Activated CD8-positive, alpha-beta memory T cell treated with anti-CD3 and anti-CD28 coated beads for 1 hour (primary cell): ENCODE measurements around the gene TPM3.
"Not testable (repeated sequence)": the region's sequence is repeated elsewhere in the genome, so short reads cannot be mapped to it uniquely, and the experiment has no call there.

Experiments
- DNase-seq, 2 donors: peaks; one replicate each; pipeline ENCODE4 v3.0.0-alpha.2; 2020; ENCODE audit warnings: low read depth in 1 of 2; ENCODE audit errors: extremely low read depth in 1 of 2

Gene TPM3

DNA sequence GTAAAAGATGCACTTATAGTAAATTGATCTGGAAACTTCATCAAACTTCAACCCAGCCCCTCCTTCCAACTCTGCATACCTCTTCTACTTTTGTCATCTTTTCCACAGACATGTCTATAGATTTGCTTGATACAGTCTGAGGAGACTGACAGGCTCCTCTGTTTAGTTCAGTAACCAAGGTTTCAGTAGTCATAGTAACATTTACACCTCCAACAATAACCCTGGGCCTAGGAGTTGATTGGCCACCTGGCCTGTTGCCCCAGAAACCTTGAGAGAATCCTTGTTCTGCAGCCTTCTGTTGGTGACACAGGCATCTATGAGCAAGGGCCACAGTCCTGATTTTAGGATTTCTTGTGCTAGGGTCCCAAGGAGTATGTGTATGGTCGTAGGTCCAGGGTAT, 14.3 kb upstream of the TPM3 start, which contains the start of gene CFAP141:
Gene CFAP141, minus strand, starts transcription at position 138 of the 400 bp plus-strand sequence. Its CDS starts 26 bp downstream, at position 112.
- DNase-seq, result no peak

DNA sequence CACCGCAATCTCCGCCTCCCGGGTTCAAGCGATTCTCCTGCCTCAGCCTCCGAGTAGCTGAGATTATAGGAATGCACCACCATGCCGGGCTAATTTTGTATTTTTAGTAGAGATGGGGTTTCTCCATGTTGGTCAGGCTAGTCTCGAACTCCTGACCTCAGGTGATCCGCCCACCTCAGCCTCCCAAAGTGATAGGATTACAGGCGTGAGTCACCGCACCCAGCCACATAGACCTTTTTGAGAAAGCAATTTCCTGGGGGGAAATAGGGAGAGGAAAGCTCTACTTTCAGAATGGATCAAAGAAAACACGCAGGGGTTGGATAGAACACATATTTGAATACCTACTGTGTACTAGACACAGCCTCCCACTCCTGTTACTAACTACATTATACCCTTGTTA, 13.9 kb upstream of the TPM3 start:
- not testable (repeated sequence) for DNase-seq

DNA sequence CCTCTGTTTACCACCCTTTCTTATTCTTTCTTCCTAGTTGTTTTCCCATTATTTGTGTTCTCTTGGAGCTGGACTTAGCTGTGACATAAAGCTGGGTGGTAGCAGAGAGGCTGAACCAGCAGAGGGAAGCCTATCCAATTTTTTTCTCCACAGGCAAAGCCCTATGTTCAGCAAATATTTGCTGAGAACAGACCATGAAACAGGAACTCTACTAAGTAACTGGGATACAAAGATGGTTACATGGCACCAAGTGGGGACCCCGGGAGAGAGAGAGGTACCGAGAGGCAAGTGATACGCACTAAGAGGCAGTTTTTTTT, 7.6 kb upstream of the TPM3 start:
- DNase-seq, result no peak

DNA sequence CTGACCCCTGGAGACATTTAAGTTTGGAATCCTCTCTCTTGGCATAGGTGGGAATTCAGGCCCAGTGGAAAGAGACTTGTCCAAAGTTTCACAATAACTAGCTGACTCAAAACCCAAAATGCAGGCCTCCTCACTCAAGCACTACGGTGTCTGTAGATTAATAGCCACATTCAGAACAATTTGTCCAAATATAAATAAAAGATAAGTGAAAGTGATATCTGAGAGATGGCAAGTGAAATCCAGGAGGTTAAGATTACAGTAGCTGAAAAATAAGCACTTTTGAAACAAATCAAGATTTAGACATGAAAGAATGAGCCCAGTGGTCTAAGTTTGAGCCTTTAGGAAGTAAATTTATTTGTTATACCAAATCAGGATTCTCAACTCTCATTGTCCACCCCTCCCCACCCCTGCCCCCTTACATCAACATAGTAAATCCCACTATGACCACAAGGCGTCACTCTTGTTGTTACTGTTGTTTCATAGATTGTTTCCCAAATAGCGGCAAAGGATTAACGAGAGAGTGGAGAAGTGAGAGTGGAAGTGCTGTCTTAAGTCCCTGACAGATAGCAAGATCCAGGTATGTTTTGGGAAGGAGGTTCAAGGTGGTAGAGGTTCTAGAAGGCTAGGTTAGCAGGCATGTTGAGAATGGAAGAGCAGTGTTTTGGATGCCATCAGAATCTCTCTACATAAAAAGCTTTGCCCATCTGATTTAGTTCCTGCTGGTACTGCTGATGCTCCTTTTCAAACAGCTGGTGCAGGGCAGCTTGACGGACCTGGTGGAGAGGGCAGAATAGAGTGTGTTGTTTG, 7.1 kb upstream of the TPM3 start:
- DNase-seq, result peak; percentile 5 to 25

DNA sequence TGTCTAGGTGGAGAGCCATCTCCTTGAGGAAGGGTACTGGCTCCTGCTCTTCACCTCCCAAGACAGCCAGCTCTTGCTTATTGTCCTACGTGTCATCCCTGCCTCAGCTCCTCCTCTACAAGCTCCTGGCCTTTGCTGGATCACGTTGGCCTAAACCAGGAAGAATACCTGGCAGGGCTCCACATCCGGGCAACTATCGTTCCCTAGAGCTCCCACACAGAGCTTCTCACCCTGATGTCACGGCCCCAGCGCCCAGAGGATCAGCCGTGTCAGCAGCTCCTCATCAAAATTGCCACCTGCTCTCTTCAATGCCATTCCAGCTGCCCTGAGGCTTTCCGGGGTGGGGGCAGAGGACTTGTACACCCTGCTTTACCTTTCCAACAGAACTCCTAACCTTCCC, 1.9 kb upstream of the TPM3 start:
- DNase-seq, result no peak

DNA sequence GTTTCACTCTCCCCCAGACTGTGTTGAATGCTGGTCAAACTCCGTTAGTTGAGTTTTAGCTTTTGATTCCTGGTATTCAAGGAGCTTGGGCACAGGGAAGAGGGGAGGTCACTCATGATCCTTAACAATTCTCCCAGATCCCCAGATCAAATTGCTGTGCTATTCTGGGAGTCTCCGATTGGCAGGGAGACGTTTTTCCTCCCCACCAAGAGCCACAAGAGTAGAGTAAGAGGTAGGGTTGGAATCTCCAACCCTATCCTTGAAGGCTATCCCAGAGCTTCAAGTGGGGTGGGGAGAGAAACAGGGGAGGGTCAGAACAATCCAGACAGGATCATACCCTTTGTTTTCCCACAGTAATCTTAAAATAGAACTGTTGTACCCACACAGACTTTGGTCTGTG, 576 bp upstream of the TPM3 start:
- DNase-seq, result no peak

DNA sequence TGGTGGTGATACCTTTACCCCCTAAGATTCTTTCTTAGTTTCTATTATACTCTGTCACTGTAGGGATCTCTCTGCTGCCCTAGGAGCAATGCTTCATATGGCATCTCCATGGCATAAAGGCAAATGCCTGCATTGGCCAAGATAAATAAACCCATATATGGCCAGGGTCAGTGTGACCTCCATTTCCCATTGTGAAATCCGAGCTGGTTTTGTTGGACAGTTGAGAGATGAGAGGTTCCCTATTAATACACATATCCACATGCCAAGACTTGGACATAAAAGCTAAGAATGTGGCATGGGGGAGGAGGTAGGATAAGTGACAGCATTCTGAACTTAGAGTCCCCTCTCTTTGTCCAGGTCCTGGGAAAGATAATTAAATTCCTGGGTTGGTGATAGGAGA, 1.4 kb downstream of the TPM3 start:
- DNase-seq, result no peak

DNA sequence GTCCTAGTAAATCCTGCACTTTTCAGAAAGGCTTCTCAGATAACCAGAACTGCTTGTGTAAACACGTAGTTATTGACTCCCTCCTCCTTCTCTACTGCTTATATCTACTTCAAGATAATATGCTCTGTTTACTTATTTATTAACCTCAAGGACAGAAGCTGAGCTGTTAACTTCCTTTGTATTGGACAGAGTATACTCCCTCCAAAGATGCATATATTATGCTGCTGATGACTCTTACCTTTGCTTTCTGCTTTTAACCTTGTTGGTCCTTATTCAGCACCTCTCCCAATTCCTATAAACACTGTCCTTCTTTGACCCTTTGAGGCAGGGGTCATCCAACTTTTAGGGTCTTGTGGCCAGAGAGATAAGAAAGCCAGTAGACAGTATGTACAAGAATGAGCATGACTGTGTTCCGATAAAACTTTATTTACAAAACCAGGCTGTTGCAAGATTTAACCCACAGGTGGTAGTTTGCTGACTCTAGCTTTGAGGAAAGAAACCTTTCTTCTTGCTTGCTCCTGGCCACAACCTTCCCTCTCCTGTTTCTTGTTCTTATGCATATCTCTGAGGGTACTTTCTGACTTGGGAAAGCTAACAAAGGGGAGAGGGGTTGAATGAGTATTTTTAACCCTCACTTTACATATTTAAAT, 4.9 kb downstream of the TPM3 start:
- DNase-seq, result no peak

DNA sequence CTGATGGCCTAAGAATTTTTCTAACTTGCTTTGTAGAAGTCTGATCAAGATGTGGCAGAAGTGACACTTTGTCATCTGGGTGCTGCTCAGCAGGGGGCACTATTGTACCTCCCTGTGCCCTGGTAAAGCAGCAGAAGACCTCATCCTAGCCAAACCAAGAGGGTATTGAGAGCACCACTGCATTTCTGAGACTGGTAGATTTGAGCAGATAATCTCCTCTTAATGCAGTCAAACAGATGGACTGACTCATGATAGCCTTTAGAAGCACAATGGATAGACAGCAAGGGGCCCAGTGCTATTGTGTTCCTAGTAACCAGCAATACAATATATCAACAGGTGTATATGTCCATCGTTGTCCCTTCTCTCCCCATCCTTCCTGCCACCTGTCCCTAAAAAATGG, 5.7 kb downstream of the TPM3 start:
- DNase-seq, result peak; percentile 20 to 37

DNA sequence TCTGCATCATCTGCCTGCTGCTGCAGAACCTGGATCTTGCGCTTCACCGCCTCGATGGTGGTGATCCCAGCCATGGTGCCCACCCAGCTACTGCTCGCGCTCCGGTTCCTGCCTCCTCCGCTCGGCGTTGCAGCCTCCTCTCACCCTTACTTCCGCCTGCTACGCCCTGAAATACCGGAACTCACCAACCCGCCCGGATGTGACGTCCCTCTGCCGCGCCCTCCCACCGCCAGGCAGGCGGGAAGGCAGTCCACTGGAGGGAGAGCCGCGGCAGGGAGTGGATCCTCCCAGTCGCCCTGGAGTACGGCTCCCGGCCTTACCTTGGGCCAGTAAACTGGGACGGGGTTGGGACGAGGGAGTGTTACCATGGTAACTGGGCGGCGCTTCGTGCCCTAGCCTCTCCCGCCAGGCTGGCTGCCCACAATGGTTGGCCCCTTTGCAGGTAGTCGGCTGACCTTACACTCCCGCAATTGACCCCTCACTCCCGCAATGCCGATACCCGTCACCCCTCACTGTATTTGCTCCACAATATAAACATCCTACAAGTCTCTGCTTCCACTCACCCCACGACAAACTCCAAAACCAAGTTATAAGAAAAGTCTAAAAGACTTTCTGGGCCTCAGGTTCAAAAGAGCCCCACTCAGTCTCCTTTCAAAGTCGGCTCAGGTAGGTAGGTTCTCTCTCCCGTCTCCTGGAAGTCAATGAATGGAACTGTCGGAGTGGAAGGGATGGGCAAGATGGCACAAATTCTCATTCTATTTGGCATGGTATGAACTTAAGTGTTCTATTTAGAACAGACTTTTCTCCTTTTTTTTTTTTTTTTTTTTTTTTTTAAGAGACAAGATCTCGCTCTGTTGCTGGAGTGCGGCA, 8.6 kb downstream of the TPM3 start:
- DNase-seq, result peak; percentile 83 to 91

DNA sequence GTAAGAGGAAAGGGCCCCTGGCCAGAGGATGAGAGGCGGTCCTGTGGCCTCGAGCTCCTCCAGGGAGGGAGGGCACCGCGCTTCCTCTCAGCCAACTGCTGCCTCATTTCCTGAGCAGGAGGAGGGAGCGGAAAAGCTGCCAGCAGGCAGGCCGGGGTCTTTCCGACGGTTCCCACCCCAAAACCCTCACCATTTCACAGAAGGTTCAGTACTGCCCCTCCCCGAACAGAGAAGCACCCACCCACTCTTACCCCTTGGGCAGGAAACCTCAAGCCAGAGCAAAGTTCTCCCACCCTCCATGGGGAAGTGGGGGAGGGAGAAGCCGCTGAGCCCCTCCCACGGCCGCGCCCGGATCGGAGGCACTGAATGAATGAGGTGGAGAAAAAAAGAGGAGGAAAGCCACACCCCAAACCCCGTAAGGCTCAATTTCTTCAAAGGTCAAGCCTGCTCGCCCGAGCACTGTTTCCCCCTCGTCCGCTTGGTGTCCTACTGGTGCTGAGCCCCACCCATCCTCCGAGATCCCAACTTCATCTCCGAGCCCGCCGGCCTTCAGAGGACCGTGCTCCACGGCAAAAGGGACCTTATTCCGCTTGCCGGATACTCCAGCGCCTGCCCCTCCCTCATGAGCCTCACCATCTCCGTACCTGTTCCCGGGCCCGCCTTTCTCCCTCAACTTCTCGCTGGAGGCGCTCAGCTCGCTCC, 9.4 kb downstream of the TPM3 start:
- peak in 1 of 2 donors; percentile 28 for DNase-seq

DNA sequence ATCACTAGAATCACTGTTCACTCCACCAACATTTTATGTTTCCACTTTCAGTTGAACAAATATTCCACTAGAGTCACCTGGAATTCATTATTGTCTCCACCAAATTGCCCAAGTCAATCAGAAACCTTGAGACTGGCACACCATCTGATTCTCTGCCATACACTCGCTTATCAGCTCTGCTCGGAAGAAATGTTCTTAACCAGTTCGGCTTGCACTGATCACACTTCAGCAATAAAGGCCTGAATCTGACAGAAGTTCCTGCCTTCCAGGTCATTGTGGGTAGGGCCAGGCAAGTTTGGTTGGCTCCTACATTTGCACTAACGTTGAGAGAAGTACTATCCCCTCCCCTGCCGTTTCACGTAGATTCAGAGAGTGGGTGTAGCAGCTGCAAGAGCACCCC, 10.0 kb downstream of the TPM3 start:
- peak in 1 of 2 donors; percentile 35 for DNase-seq

DNA sequence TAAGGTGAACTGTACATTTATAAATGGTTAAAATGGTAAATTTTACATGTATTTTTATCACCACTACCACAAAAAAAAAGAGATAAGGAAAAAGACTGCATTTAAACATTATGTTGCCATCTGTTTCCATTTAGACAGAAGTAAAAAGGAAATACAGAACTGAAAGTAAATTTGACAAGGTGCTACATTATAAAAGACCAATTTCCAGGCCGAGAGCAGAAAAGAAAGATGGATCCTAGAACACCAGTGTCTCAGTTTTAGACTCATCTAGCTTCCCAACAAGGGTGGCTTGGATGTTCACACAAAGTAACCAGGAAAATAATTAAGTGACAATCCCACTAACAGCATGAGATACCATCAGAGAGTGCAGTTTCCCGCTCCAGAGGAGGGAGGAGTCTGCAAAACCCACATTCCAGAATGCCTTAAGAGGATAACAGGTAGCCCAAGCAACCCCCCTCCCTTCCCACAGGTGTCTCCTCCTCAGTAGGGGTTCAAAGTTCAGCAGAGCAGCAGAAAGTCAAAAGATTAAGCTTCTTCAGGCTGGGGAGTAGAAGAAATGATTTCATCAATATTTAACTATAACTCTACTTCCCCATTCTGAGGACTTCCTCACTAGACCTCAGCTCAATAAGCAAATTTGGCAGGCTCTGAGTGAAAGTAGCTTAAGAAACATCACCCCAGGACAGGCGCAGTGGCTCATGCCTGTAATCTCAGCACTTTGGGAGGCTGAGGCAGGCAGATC, 11.8 kb downstream of the TPM3 start:
- DNase-seq, result no peak

DNA sequence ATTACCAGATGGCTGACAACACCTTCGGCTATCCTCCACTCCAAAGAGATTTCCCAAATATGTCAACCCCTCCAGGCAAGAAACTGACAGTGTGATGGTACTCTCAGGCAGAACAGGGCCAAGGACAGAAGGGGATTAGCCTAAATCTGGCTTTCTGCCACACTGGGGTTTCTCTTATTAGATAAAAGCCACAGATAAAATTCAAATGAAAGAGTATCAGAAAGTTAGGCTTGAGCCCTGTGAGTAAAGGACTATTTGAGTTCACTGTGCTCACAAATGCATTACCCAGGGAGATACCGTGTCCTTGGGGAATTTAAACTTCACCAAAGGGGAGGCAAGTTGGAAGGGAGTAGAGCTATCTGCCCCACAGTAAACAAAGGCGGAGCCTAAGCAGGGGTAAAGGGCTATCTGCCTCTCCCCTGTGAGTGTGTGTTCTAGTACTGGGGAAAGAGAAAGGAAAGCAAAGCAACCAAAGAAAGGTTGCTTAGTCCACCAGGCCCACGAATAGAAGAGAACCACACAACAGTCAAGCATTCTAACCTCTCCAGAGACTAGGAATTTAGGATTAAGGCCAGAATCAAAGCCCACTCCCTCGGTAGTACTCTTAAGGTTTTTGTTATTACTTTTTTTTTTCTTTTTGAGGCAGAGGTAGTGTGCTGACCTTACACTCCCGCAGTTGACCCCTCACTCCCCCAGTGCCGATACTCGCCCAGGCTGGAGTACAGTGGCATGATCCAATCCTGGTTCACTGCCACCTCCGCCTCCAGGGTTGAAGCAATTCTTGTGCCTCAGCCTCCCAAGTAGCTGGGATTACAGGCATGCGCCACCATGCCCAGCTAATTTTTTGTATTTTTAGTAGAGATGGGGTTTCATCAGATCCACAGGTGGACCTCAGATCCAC, 12.7 kb downstream of the TPM3 start:
- no peak for DNase-seq

DNA sequence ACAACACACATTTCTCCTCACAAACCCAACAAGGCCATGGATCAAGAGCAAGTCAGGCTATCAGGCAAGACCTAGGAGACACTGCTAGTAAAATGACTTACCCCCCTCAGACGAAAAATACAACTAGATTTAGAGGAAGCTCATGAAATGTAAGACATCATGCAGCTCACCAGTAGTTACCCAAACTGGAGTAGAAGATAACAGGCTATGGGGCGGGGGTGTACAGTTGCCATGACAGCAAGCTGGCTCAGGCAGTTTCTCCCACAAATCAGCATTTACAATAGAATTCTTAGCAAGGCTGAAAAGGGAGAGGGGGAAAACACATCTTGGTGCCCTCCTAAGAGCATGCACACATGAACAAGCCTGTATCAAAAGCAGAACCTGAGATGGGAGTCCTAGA, 13.9 kb downstream of the TPM3 start:
- DNase-seq, result no peak

DNA sequence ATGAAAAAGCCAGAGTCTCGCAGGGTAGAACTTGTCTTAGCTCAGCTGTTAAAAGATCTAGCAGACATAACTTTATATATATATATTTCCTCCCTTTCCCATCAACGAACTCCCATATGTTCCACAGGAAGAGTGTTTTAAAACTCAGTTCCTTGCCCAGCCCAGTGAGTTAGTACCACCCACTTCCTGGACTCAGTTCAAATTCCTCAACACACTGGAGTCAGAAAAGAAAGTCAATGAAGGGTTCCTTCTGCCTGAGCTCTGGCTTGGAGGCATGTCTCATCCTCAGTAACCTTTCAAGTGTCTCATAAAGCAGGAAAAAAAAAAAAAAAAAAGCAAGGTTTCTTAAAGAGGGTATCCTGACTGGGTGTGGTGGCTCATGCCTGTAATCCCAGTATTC, 15.6 kb downstream of the TPM3 start:
- DNase-seq, result no peak

DNA sequence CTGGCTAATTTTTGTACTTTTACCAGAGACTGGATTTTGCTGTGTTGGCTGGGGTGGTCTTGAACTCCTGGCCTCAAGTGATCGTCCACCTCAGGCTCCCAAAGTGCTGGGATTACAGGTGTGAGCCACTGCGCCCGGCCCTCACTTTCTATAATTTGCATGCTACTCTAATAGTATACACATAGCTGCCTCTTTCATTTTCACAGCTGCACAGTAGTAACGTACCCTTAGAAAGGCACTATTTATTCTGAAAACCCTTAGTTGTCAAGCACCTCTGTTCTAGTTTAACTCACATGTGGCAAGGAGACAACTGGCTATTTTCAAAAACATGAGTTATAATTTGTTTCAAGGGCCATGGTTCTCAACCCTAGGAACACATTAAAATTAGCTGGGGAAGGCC, 17.2 kb downstream of the TPM3 start:
- no peak for DNase-seq

DNA sequence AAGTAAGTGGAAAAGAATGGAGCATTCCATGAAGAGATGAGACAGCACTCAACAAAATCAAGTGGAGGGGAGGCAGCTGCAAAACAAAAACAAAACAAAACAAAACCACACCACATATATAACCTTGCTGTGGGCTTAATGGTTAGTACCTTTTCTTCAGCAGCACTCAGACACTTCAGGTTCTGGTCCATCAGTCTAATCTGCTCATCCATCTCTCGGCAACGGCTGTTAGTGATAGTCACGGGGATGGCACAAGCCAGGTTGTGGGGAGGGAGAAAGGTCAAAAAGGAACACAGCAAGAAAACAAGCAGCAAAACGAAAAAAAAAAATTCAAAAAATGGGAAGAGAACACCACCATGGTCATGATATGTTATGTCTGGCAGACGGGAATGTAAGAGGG, 20.0 kb downstream of the TPM3 start:
- no peak for DNase-seq

DNA sequence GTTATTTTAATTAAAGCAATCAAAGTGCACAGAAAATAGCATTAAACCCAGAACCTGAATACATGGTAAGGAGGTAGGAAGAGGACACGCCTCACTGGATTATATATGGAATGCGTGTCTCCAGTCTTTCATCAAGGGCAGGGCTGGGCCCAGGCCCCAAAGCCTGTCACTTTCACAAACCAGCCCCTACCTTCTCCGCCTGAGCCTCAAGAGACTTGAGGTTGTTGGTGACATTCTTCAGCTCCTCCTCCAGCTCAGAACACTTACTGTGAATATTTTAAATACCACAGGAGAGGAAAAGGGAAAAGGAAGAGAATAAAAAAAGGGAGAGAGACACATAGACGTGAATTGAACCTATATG, 20.7 kb downstream of the TPM3 start:
- DNase-seq, result no peak
